HG02610 (cell line): ENCODE data around the gene MDM4.
"Not testable (repeated sequence)": the region's sequence is repeated elsewhere in the genome, so short reads cannot be mapped to it uniquely, and the experiment has no call there.

ENCODE experiments used
- ATAC-seq: cut with Tn5 transposase; IDR thresholded peaks from one replicate; pipeline ENCODE4 v1.9.1; 2021; ENCODE audit warnings: mild to moderate bottlenecking, moderate library complexity; ENCODE audit not compliant: unreplicated experiment

MDM4 gene

DNA sequence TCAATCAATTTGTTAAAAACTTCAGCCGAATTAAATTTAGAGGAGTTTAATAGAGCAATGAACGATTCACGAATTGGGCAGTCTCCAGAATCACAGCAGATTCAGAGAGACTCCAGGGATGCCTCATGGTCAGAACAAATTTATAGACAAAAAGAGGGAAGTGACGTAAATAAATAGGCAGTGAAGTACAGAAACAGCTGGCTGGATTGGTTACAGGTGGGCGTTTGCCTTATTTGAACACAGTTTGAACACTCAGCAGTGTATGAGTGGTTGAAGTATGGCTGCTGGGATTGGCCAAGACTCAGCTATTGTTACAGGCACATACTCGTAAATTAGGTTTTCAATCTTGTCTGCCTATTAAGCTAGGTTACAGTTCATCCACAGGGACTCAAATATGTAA, 43.8 kb downstream of the MDM4 start:
- ATAC-seq: not testable (repeated sequence)

DNA sequence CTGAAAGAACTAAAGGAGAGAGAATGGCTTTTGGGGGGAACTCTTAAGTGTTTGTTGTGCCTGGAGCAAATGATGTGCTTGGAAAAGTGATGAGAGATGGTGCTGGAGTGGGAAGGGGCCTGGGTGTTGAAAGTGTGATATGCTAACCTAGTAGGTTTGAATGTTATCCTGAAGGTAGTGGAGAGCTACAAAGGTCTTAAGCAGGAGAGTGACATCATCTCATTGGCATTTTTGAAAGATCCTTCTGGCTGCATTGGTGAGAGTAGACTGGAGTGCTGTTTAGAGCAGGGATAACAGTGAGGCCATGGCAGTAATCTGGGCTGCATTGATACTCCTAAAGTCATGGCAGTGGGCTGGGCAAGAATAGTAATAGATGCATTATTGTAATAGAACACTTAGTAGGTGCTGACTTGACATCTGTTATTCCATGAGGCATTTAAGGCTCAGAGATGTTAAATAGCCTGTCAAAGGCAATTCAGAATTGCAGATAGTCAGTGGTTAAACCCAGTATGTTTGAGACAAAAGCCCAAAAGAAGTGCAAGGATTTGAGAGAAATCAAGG, 44.5 kb downstream of the MDM4 start:
- ATAC-seq: no peak

DNA sequence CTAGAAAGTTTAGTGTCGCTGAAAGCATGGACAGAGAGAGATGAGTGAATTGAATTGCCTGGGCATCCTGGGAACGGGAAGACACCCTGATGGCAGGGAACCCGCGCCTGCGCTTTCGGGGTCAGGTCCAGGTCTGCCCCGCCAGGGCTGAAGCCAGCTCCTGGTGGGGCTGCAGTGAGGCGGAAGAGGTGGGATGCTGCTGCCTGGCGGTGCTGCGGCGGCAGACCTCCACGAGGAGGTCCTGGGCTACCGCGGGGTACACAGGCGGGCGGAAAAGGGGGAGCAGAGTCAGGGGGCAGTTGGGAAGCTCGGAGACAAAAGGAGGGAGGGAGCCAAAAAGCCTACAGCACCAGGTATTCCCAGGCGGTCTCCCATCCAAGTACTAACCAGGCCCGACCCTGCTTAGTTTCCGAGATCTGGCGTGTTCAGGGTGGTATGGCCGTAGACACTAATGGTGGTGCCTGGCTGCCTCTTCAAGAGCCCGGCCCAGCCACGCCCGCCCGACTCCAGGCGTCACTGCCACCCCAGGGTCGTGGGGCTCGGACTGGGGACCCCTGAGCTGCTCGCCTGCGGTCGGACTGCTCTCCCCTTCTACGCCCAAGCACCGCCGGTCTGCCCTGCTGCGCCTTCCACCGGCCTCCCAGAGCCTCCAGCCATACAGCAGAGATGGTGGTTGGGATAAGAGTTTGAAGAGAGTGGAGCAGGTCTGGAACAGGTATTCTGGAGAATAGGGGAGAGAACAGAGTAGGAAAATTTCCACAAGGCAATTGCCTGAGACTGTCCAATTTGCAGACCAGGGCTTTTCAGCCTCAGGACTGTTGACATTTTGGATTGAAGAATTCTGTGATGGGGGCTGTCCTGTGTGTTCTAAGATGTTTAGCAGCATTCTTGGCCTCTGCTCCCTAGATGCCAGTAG, 46.1 kb downstream of the MDM4 start:
- ATAC-seq: no peak

DNA sequence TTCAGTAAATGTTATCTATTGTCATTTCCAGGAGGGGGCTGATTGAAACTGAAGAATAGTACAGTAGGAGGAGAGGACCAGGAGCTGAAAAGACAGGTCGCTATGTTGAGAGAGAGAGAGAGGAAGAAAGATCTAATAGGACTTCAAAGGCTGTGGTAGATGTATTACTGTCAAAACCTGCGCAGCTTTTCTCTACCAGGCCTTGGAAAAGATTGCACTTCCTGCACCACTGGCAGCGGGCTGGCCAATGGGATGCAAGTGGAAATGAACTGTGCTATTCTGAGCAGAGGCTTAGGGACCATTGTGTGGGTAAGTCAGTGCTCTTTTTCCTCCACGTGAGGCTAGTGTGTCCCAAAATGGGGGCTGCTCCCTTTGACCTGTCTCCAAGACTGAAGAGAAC, 47.1 kb downstream of the MDM4 start:
- ATAC-seq: no peak

DNA sequence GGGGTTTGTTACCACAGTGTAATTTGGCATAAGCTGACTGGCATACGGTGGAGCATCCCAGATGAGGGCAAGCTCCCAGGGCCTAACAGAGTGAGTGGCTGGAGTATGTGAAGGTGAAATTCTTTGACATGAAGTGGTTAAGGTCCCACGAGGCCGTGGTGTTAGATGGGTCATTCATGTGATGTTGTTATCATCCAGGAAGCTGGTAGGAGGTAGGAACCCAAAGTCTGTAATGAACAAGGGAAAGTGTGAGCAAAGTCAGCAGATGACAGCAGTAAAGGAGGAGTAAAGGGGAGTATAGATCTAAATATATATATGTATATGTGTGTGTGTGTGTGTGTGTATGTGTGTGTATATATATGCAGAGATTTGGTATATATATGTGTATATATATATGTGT, 47.6 kb downstream of the MDM4 start:
- no peak for ATAC-seq

DNA sequence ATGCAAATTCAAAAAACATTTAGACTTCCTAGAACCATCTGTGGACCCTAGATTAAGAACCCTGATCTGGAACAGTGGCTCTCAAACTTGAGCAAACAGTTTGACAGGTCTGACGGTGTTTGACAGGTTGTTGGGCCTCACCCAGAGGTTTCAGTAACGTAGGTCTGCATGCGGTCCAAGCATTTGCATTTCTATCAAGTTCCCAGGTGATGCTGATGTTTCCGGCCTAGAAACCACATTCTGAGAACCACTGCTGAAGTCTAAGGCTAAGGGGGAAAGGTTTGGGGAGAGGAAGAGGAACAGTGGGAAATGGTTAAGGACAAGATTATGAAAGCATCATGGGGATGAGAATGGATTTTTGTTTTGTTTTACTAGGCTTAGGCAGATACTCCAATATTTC, 48.6 kb downstream of the MDM4 start:
- peak; percentile 76 for ATAC-seq

DNA sequence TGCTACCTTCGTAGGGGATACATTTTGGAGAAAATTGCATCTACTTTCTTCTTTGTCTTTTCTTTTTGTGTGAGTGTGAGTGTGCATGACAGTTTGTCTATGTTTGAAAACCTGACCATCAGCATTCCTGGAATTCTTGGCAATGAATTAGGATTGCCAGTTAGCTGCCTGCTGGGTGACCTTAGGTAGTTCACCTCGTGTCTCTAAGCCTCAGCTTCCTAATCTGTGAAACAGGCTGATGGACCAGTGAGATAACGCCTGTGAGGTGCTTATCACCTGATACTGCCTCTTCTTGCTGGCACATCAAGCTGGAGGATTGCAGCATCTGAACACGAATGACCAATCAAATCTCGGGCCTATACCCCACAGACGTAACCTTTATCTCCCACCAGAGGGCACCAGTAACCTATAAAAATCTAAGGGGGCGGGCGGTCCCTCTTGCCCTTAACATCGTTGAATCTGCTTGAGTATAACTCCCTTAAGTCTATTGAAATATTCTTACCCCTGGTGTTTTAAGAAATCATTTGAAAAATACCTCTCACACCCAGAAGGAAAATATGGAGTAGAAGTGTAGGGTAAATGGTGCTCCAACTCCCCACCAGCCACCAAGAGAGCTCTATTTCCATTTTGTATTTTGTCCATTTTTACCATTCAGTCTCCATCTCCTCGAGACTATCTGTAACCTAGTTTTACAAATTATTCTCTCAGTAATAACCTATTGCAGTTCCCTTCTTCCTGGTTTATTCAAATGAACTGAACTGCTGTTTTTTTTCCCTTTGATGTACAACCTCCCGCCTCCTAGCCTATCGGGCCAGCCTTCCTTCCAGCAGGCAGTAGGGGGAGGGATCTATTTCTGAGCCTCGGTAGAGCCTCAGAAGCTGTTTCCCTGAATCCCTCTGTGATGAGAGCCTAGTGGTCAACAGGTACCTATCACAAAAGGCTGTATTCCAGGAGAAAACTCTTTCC, 49.7 kb downstream of the MDM4 start:
- no peak for ATAC-seq

DNA sequence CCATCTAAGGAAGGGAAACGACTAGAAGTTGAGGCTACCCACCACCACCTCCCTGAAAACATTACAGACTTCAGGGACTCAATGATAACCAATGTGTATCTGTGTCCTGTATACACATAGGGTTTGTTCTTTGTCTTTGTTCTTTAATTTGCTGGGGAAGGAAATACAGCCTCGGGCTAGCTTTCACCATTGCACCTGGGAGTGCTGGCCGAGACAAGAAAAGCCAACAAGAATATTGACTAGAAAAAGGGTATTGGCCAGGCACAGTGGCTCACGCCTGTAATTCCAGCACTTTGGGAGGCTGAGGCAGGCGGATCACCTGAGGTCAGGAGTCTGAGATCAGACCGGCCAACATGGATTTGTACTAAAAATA, 50.4 kb downstream of the MDM4 start:
- ATAC-seq: no peak

DNA sequence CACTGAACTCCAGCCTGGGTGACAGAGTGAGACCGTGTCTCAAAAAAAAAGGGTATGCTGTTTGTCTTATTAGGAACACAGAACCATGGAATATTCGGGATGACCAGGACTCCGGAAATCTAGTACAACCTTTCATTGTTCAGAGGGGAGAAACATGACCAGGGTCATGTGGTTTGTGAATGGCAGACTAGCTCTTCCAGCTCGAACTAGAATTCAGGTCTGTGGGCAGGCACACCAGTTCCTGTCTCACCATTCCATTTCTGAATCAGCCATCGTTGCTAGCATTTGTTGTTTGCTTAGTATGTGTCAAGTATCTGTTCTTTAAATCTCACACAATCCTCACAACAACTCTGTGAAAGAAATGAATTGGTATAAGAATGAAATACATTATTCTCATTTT, 50.9 kb downstream of the MDM4 start:
- ATAC-seq: no peak

DNA sequence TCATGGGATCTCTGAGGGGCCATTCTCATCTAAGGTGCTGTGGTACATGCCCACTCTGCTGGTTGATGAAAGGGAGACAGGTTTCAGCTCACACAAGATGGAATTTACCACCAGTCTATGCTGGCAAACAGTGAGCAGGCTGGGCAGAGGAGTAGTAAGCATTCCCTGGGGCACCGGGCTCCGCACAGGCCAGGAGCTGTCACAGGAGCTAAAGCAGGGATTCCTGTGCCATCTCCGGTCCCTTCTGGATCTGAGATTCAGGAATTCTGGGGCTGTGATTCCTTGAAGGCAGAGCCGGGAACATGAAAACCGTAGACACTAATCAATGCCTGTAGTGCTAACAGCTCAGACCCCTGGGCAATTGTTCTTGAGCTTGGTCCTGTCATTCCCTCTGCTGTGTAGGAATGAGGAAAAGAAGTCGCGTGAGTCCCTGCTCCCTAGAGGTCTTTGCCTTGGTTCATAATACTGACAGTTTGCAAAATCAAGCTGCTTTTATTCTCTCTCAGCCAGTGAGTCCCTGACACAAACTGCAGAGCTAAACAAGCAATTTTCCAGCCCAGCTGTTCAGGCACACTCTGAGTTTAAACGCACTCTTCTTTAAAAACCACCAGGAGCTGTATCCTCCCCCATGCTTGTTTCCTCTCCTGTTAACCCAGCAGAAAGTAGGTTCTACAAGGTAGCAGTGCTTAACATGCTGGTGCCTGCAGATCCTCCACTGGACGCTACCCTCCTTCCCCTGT, 52.5 kb downstream of the MDM4 start:
- ATAC-seq: no peak

DNA sequence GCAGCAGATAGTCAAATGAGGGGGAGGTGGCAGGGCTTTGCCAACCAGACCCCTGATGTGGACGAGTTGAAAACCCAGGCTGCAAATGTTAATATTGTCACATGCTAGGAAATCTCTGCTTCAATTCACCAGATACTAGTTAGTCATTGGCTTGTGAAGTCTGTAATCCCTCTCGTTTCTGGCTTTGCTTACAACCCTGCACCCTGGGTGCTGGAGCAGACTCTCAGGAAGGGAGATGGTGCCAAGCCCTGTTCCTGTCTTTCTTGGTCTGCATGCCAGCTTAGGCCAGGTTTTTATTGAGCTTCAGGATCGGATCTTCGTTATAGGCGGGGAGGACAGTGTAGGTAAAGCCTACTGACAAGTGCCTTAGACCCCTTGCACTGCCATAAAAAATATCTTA, 53.3 kb downstream of the MDM4 start:
- no peak for ATAC-seq

DNA sequence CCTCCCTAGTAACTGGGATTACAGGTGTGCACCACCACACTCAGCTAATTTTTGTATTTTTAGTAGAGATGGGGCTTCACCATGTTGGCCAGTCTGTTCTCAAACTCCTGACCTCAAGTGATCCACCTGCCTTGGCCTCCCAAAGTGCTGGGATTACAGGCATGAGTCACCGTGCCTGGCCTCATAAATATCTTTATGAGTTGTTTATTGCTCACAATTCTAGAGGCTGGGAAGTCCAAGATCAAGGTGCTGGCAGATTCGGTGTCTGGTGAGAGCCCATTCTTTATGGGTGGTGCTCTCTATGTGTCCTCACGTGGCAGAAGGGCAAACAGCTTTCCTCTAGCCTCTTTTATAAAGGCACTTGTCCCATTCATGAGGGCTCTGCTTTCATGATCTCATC, 53.8 kb downstream of the MDM4 start:
- ATAC-seq: not testable (repeated sequence)

DNA sequence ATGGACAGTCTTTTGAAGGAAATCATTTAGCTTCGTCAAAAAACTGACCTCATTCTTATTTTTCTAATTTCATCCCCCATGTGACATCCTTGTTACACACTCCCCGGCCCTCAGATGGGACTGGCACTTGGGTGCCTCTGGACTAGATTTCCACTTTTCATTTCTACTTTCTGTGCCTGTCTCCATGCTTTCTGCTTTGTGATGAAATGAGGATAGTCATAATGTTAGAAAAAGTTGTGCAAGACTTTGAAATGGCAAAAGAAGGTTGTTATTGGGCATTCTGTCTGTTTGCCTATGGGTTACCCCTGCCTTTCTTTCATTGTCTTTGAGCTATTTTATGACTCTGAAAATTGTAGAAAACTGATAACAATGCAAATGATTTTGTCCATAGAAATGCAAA, 54.9 kb downstream of the MDM4 start:
- no peak for ATAC-seq

DNA sequence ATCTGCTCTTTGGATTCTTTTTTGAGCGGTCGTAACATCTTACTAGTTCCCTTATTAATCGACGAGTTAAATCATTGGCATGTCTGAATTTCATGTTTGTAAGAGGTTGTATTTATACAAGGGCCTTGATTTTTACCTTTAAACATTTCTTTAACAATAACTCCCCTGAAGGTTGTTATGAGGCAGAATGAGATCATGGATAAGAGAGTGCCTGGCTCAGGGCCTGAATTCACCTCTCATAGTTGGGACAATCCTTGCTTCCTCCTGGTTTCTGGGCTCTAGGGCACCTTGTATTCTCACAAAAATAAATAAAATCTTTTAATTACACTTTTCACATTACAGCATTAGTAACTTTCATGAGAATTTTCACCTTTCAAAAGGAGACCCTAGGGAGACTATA, 55.4 kb downstream of the MDM4 start:
- no peak for ATAC-seq

DNA sequence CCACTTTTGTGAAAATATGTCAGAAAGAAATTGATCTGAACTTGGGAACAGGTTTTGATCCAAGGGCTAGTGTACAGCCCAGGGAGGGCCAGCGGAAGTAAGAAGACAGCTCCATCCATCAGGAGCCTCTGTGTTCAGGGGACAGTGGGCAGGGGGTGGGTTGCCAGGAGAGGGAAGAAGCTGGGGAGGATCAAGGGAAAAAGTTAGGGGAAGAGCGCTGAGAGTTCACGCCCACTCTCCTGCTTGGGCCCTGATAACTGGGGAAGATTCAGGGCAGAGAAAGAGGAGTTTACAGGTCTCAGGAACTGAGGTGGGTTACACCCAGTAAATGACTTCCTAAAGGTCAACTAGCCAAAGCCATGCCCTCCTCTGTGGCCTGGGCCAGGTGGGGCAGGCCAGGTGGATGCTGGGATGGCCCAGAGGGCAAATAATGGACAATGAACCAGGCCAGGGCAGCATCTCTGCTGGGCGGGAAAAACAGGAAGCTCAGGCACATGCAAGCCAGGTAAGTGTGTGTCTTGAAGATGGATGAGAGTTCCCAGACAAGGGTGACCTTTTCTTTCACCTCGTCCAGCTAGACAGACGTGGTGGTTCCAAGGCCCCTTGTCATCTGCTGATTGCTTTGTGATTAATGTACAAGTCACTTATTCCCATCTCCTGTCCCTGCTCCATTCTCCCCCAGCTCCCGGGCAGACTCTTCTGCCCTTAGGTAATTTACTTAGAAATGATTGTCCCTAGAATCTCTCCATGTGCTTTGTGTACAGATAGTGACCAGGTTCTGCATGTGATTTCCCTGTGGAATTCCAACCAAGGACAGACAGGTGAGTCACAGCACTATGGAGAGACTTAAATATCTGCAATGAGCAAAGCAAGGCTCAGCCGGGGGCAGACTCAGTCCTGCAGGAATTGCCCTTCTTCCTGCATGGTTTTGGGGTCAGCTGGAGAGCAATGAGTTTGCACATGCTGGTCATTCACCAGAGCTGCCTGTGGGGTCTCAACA, 57.0 kb downstream of the MDM4 start:
- no peak for ATAC-seq

DNA sequence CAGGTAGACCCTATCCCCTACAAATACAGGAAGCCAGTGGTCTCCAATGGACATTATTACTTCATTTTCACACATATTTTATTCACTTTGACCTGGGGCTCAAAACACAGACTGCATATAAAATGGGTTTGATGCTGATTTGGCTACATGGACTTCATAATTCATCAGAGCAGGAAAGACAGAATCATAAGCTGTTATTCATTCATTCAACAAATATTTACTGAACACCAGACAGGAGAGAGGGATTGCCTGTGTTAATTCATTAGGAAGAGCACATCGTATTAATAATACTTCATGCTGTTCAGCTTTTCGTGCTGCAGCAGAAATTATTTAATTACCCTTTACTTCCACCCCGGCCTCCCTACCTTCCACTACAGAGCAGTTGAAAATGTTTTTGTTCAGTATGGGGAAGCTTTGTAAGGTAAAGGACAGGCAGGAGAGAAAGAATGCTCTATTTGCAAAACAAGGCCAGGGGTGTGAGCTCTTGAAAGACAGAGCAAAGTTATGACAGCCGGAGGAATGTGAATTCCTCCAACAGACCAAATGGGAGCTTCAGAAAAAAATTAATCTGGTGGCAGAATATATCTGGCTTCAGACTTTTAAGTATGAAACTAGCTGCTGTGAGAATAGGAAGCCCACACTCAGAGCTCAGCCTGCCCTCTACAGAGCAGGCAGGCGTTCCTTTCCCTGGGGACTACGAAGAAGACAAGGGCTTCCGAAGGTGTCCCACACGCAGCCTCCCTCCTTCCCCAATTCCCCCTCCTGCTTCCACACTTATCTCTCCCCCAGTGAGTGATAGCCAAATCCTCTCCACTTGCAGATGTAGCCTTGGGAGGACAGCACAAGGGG, 58.0 kb downstream of the MDM4 start:
- ATAC-seq: no peak

DNA sequence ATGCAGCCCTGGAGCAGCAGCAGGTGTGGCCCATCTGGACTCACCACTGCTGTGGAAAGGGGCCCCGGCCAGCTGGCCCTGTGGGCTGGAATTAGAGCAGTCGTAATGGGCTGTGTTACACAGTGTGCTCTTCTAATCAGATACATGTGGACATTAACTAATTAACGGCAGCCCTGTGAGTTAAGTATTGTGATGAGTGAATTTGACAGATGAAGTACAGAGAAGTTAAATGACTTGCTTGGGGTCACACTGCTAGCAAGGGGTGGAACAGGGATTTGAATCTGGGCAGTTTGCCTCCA, 58.6 kb downstream of the MDM4 start:
- no peak for ATAC-seq

DNA sequence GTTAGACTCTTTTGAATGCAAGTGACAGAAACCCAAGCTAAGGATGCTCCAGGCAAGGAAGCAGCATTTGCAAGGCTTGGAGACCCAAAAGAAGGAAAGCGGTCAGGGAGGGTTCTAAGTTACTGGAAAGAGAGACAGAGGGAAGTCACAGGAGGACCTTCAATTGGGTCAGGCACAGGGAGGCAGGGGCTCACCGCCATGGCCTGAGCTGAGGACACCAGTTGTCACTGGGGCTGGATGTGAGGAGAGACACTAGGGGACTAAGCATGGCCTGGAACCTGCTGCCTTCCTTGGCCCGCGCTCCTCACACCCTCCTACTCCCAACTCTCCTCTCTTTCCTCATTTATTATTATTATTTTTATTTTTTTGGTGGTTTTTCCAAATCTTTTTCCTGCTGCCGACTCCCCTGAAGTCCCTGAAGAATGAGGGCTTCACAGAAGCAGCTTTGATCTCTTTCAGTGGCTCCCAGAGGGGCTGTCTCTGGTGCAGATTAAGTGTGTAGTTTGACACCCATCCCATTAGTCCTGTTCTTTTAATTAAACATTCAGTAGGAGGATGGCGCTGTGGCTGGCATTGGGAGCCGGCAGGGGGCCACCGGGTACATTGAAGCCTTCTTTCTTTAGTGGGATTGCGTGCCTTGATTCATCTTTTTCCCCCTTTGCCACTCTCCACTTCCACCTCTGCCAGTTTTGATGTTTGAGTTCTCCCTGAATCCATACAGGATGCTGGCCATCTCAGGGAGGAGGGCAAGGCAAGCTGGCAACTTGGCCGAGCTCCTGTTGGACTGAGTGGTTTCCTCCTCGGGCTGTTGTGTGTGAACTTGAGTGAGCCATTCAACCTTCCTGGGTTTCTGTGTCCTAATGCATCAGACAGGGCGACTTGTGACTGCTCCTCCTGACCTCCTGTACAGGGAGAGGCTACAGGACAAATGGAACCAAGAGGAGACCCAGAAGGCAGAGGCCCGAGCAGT, 59.3 kb downstream of the MDM4 start:
- no peak for ATAC-seq
